GM23338 (cell line): ENCODE data around the gene RAB3B. TPM values are rescaled to one million over a fixed set of nuclear protein-coding genes. Genes with fewer than 3 reads are reported as not detected.

Source experiments
- ATAC-seq: fragments of 200-7000 bp; cut with Tn5 transposase; 3 replicates; pipeline ENCODE4 v1.9.1; 2020
- DNase-seq: peaks from one replicate; pipeline ENCODE4 v3.0.0-alpha.2; 2015; ENCODE audit warnings: low spot score
- H2AFZ ChIP-seq: fragments of 200-600 bp; sonication (generic); 2 replicates; pipeline ENCODE4 v1.8.0; 2016; ENCODE audit warnings: antibody characterized with exemption, mild to moderate bottlenecking, moderate library complexity
- H3F3A ChIP-seq: fragments of 200-600 bp; sonication (generic); replicated peaks from 2 replicates; pipeline ENCODE4 v1.8.0; 2017; ENCODE audit warnings: antibody characterized with exemption, mixed run types, low read depth
- H3K27ac ChIP-seq: fragments of 200-600 bp; sonication (generic); 2 replicates; pipeline ENCODE4 v1.6.1; 2016; ENCODE audit warnings: low read depth
- H3K27me3 ChIP-seq: fragments of 200-600 bp; sonication (generic); 2 replicates; pipeline ENCODE4 v1.8.0; 2016; ENCODE audit warnings: mild to moderate bottlenecking, mixed run types, moderate library complexity; ENCODE audit not compliant: insufficient read depth
- H3K36me3 ChIP-seq: fragments of 200-600 bp; sonication (generic); 2 replicates; pipeline ENCODE4 v1.8.0; 2016; ENCODE audit warnings: mild to moderate bottlenecking; ENCODE audit not compliant: insufficient read depth
- H3K4me1 ChIP-seq: fragments of 200-600 bp; sonication (generic); 2 replicates; pipeline ENCODE4 v1.8.0; 2016; ENCODE audit warnings: mild to moderate bottlenecking, moderate library complexity; ENCODE audit not compliant: insufficient read depth
- H3K4me2 ChIP-seq: fragments of 200-600 bp; sonication (generic); 2 replicates; pipeline ENCODE4 v1.7.1; 2017; ENCODE audit warnings: mixed run types
- H3K4me3 ChIP-seq: fragments of 200-600 bp; sonication (generic); 2 replicates; pipeline ENCODE4 v1.6.1; 2016; ENCODE audit warnings: mixed run types
- H3K79me2 ChIP-seq: fragments of 200-600 bp; sonication (generic); replicated peaks from 2 replicates; pipeline ENCODE4 v1.8.0; 2017; ENCODE audit warnings: mild to moderate bottlenecking; ENCODE audit not compliant: insufficient read depth
- H3K9me2 ChIP-seq: fragments of 200-600 bp; sonication (generic); 2 replicates; pipeline ENCODE4 v1.8.0; 2017; ENCODE audit not compliant: insufficient read depth
- H4K20me1 ChIP-seq: fragments of 200-600 bp; sonication (generic); replicated peaks from 2 replicates; pipeline ENCODE4 v1.8.0; 2017; ENCODE audit warnings: mild to moderate bottlenecking; ENCODE audit not compliant: insufficient read depth
- H3K27ac Mint-ChIP-seq: 2 replicates; pipeline ENCODE4 v1.8.0; 2020; ENCODE audit warnings: inconsistent platforms, mild to moderate bottlenecking, moderate library complexity, mixed read lengths
- H3K27me3 Mint-ChIP-seq: 3 replicates; pipeline ENCODE4 v1.8.0; 2022; ENCODE audit warnings: low read depth, mild to moderate bottlenecking, moderate library complexity, mixed read lengths, inconsistent platforms; ENCODE audit not compliant: insufficient read depth, poor library complexity
- H3K36me3 Mint-ChIP-seq: 3 replicates; pipeline ENCODE4 v1.8.0; 2021; ENCODE audit warnings: low read depth, mild to moderate bottlenecking, inconsistent platforms, moderate library complexity, mixed read lengths
- H3K4me1 Mint-ChIP-seq: 3 replicates; pipeline ENCODE4 v1.8.0; 2020; ENCODE audit warnings: mild to moderate bottlenecking, inconsistent platforms, mixed read lengths
- H3K4me3 Mint-ChIP-seq: 3 replicates; pipeline ENCODE4 v1.8.0; 2021; ENCODE audit warnings: moderate library complexity, mild to moderate bottlenecking, inconsistent platforms, mixed read lengths
- H3K9me3 Mint-ChIP-seq: 3 replicates; pipeline ENCODE4 v1.8.0; 2020; ENCODE audit warnings: moderate library complexity, mild to moderate bottlenecking, inconsistent platforms, mixed read lengths
- CREB1 ChIP-seq: fragments of 250-450 bp; sonication (Bioruptor Pico); IDR thresholded peaks from 2 replicates; pipeline ENCODE4 v1.5.0; 2020; ENCODE audit warnings: low read depth, mild to moderate bottlenecking, moderate library complexity
- CTCF ChIP-seq, 2 experiments: fragments of 200-600 bp in 1 of 2; sonication (generic) in 1 of 2; conservative IDR thresholded peaks; 2 replicates each; pipeline versions ENCODE4 v1.5.1 to v1.6.1; 2016 to 2017; ENCODE audit warnings: antibody characterized with exemption in 2 of 2, low read depth in 2 of 2, mild to moderate bottlenecking in 2 of 2, moderate library complexity in 1 of 2
- EZH2 ChIP-seq: fragments of 200-600 bp; sonication (generic); IDR thresholded peaks from one replicate; pipeline ENCODE4 v1.8.0; 2017; ENCODE audit warnings: antibody characterized with exemption, mild to moderate bottlenecking, low read depth; ENCODE audit not compliant: unreplicated experiment
- EZH2phosphoT487 ChIP-seq: fragments of 200-600 bp; sonication (generic); IDR thresholded peaks from one replicate; pipeline ENCODE4 v1.8.1; 2018; ENCODE audit warnings: antibody characterized with exemption; ENCODE audit not compliant: unreplicated experiment
- JUNB ChIP-seq: IDR thresholded peaks from one replicate; pipeline ENCODE4 v1.6.1; 2016; ENCODE audit warnings: antibody characterized with exemption; ENCODE audit not compliant: unreplicated experiment
- NANOG ChIP-seq: IDR thresholded peaks from 2 replicates; pipeline ENCODE4 v1.6.1; 2016; ENCODE audit warnings: antibody characterized with exemption, borderline replicate concordance
- POLR2AphosphoS5 ChIP-seq: IDR thresholded peaks from 2 replicates; pipeline ENCODE4 v1.6.1; 2016; ENCODE audit warnings: antibody characterized with exemption, low read depth
- REST ChIP-seq: IDR thresholded peaks from one replicate; pipeline ENCODE4 v1.6.1; 2018; ENCODE audit warnings: antibody characterized with exemption; ENCODE audit not compliant: unreplicated experiment
- STAT1 ChIP-seq: IDR thresholded peaks from one replicate; pipeline ENCODE4 v1.6.1; 2016; ENCODE audit warnings: antibody characterized with exemption; ENCODE audit not compliant: unreplicated experiment
- ZNF114 ChIP-seq: fragments of 250-450 bp; sonication (Bioruptor Pico); IDR thresholded peaks from 2 replicates; pipeline ENCODE4 v1.5.0; 2020; ENCODE audit warnings: mild to moderate bottlenecking, moderate library complexity
- ZNF462 ChIP-seq: fragments of 250-450 bp; sonication (Bioruptor Pico); IDR thresholded peaks from 2 replicates; pipeline ENCODE4 v1.5.0; 2020; ENCODE audit warnings: mild to moderate bottlenecking, moderate library complexity
- polyA plus RNA-seq: library from polyadenylated mRNA; unstranded; fragments of >200 nt; fragmentation: Nextera tagmentation; extraction: Ambion mirVana; gene quantifications from 2 replicates; pipeline ENCODE4 v1.2.1, GENCODE V29; 2016
- total RNA-seq: library from RNA; depleted of rRNA; stranded (reverse); fragments of >200 nt; shearing (Covaris generic); gene quantifications from 2 replicates; pipeline ENCODE4 v1.2.3, GENCODE V29; 2014

The RAB3B gene
- total and polyA plus RNA-seq, 2 experiments from 2014 or later, result 18.3 to 37.9 TPM

GRCh38 chr1:51981555-51981954 is 8.9 kb downstream of the RAB3B start:
- no peak for TF ChIP-seq JUNB
- Histone ChIP-seq H3K27me3 (no peaks in the 10 kb centered on the region), H4K20me1 (peaks cover 5% of the 10 kb centered on the region; the same call in 1 of the 2 replicates), H3K4me1 (no peaks in the 10 kb centered on the region), H3K4me3 (no peak overlapping the region), H3K27ac (no peak overlapping the region), H2AFZ (no peak overlapping the region), H3F3A (no peaks in the 10 kb centered on the region), H3K36me3 (no peaks in the 10 kb centered on the region; the same call in 1 of the 2 replicates), H3K4me2 (no peak overlapping the region), H3K9me2 (no peaks in the 10 kb centered on the region), H3K79me2 (peaks cover 44% of the 10 kb centered on the region)
- Mint-ChIP-seq H3K36me3 (peaks cover 15% of the 10 kb centered on the region), H3K9me3 (no peaks in the 10 kb centered on the region), H3K4me3 (no peak overlapping the region), H3K27me3 (peaks cover 1% of the 10 kb centered on the region), H3K27ac (no peak overlapping the region), H3K4me1 (no peaks in the 10 kb centered on the region)
- DNase-seq (no peak), ATAC-seq (no peak)

- Mint-ChIP-seq H3K4me3 (no peak overlapping the region), H3K4me1 (no peaks in the 10 kb centered on the region), H3K27ac (no peak overlapping the region), H3K27me3 (no peaks in the 10 kb centered on the region), H3K36me3 (peaks cover 33% of the 10 kb centered on the region), H3K9me3 (no peaks in the 10 kb centered on the region)
- Histone ChIP-seq H3K27me3 (no peaks in the 10 kb centered on the region), H3K36me3 (peaks cover 10% of the 10 kb centered on the region), H3K9me2 (no peaks in the 10 kb centered on the region), H2AFZ (no peak overlapping the region), H3F3A (no peaks in the 10 kb centered on the region), H3K4me2 (no peak overlapping the region), H3K79me2 (peaks cover 28% of the 10 kb centered on the region), H3K4me1 (no peaks in the 10 kb centered on the region), H4K20me1 (peaks cover 8% of the 10 kb centered on the region; the same call in 1 of the 2 replicates), H3K27ac (no peak overlapping the region), H3K4me3 (no peak overlapping the region)
- DNase-seq, result no peak
- no peak for ATAC-seq
- TF ChIP-seq ZNF462, result no peak
- TF ChIP-seq REST, result no peak
- no peak for TF ChIP-seq EZH2phosphoT487
- no peak for TF ChIP-seq NANOG
- TF ChIP-seq JUNB, result no peak
- no peak for TF ChIP-seq CTCF (conservative IDR thresholded peaks at IDR 0.05; ENCODE audit: low read depth in 2 of 2)
- no peak for TF ChIP-seq CREB1
- no peak for TF ChIP-seq EZH2
- no peak for TF ChIP-seq POLR2AphosphoS5
- no peak for TF ChIP-seq ZNF114 (CRISPR knock-in tag)
- no peak for TF ChIP-seq STAT1
Measured at GRCh38 chr1:51978099-51978498, 12.4 kb downstream of the RAB3B start.
